ENCODE data around the gene POLRMT.

Gene POLRMT

DNA sequence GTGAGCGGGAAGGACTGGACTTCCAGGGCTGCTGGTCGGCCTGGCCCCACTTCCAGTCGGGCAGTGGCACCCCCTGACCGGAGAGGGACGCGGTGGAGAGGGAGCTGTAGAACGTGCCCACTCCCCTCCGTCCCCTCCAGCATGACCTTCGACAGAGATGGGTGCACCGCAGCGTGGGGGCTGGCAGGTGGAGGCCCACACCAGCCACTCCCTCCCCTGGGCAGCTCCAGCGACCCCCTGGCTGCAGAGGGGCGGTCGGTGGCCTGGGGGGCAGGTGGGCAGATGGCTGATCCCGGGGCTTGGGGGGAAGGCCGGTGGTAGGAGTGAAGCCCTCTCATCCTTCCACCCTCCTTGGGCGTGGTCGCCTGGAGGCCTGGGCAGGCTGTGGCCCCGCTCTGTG, 41.2 kb downstream of the POLRMT start:
- TF ChIP-seq, protein P1, sequence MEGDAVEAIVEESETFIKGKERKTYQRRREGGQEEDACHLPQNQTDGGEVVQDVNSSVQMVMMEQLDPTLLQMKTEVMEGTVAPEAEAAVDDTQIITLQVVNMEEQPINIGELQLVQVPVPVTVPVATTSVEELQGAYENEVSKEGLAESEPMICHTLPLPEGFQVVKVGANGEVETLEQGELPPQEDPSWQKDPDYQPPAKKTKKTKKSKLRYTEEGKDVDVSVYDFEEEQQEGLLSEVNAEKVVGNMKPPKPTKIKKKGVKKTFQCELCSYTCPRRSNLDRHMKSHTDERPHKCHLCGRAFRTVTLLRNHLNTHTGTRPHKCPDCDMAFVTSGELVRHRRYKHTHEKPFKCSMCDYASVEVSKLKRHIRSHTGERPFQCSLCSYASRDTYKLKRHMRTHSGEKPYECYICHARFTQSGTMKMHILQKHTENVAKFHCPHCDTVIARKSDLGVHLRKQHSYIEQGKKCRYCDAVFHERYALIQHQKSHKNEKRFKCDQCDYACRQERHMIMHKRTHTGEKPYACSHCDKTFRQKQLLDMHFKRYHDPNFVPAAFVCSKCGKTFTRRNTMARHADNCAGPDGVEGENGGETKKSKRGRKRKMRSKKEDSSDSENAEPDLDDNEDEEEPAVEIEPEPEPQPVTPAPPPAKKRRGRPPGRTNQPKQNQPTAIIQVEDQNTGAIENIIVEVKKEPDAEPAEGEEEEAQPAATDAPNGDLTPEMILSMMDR (IDR thresholded peaks at IDR 0.05; ENCODE audit: low read length, missing control alignments), result no peak
- no peak for DNase-seq (ENCODE audit: low read depth)
- H3K4me3 ChIP-seq (replicated peaks; ENCODE audit: low read depth, low read length), result no peak overlapping the region

DNA sequence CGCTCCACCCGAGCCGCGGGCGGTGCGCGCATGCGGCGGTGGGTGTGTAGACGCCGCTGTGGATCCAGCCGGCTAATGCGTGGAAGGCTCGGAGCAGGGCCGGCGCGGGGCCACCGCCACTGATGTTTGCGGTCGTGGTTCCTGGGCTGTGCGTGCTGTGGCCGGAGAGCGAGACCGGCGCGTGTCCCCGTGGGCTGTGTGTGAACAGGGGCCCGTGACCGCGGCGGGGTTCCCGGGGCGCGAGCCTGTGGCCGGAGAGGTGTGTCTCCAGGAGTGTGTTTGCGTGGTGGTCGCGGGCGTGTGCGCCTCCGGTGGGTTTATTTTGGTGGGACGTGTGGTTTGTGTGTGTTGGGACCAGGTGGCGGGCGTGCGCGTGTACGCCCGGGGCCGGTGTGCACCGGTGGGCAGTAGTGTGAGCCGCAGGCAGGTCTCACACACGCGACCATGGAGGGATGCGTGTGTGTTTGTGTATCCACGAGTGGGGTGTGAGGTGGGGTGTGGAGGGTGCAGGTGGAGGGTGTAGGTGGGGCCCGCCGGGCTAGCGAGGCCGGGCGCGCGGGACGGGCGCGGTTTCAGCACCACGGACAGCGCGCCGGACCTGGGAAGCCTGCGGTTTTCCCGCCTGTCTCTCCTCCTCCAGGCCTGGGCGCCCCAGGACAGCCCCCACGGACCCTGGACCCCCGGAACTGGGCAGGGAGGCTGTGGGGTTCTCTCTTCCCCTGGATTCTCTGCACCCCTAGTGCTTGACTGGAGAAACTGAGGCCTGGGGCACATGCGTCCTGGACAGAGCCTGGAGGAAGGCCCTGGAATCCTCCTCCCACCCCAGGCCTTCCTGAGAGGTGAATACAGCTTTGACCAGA, 42.0 kb downstream of the POLRMT start:
- no peak overlapping the region for H3K4me3 ChIP-seq (replicated peaks; ENCODE audit: low read depth, low read length)
- no peak for DNase-seq (ENCODE audit: low read depth)
- TF ChIP-seq, protein P1 (IDR thresholded peaks at IDR 0.05; ENCODE audit: low read length, missing control alignments), result no peak

DNA sequence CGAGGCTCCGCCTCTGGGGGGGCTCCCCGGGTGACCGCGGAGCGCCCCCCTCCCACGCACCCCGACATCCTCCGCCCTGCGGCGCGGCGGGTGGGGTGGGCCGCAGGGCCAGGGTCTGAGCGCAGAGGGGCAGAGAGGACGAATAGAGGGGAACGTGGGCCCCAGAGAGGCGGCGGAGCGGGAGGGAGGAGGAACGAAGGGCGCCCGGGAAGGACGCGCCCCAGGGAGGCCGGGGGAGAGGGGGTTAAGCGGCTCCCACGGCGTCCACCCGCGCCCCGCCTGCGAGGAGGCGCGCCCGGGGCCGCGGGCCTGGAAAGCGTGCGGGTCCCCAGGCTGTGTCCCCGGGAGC, 42.6 kb downstream of the POLRMT start:
- TF ChIP-seq, protein P1 (IDR thresholded peaks at IDR 0.05; ENCODE audit: low read length, missing control alignments), result no peak
- no peak for DNase-seq (ENCODE audit: low read depth)
- no peak overlapping the region for H3K4me3 ChIP-seq (replicated peaks; ENCODE audit: low read depth, low read length)

DNA sequence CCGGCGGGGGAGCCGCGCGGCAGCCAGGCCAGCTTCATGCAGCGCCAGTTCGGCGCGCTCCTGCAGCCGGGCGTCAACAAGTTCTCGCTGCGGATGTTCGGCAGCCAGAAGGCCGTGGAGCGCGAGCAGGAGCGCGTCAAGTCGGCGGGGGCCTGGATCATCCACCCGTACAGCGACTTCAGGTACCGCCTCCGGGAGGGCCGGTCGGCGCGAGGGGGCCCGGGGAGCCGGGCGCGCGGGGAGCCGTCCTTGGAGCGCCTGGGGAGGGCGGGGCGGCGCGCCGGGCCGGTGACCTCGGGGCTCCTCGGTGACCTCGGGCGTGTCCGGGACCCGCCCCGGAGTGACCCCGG, 43.0 kb downstream of the POLRMT start:
- TF ChIP-seq, protein P1 (IDR thresholded peaks at IDR 0.05; ENCODE audit: low read length, missing control alignments), result no peak
- H3K4me3 ChIP-seq (replicated peaks; ENCODE audit: low read depth, low read length), result no peak overlapping the region
- peak; percentile 42 for DNase-seq (ENCODE audit: low read depth)

DNA sequence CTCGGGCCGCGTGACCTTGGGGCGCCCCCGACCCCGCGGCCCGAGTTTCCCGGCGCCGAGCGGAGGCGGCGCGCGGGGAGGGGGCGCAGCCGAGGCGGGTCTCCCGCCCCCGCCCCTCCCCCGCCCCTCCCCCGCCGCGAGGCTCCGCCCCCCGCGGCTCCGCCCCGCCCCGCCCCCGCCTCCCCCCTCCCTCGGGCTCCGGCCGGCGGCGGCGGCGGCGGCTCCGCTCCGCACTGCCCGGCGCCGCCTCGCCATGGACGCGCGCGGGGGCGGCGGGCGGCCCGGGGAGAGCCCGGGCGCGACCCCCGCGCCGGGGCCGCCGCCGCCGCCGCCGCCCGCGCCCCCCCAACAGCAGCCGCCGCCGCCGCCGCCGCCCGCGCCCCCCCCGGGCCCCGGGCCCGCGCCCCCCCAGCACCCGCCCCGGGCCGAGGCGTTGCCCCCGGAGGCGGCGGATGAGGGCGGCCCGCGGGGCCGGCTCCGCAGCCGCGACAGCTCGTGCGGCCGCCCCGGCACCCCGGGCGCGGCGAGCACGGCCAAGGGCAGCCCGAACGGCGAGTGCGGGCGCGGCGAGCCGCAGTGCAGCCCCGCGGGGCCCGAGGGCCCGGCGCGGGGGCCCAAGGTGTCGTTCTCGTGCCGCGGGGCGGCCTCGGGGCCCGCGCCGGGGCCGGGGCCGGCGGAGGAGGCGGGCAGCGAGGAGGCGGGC, 43.5 kb downstream of the POLRMT start, which contains the start of gene HCN2:
TSS of gene HCN2 (plus strand) at position 189 of the 703 bp plus-strand sequence. CDS start at position 254, 65 bp downstream.
- no peak for DNase-seq (ENCODE audit: low read depth)
- no peak within 1 kb of the TSS for H3K4me3 ChIP-seq (replicated peaks; ENCODE audit: low read depth, low read length)
- TF ChIP-seq, protein P1 (IDR thresholded peaks at IDR 0.05; ENCODE audit: low read length, missing control alignments), result no peak

DNA sequence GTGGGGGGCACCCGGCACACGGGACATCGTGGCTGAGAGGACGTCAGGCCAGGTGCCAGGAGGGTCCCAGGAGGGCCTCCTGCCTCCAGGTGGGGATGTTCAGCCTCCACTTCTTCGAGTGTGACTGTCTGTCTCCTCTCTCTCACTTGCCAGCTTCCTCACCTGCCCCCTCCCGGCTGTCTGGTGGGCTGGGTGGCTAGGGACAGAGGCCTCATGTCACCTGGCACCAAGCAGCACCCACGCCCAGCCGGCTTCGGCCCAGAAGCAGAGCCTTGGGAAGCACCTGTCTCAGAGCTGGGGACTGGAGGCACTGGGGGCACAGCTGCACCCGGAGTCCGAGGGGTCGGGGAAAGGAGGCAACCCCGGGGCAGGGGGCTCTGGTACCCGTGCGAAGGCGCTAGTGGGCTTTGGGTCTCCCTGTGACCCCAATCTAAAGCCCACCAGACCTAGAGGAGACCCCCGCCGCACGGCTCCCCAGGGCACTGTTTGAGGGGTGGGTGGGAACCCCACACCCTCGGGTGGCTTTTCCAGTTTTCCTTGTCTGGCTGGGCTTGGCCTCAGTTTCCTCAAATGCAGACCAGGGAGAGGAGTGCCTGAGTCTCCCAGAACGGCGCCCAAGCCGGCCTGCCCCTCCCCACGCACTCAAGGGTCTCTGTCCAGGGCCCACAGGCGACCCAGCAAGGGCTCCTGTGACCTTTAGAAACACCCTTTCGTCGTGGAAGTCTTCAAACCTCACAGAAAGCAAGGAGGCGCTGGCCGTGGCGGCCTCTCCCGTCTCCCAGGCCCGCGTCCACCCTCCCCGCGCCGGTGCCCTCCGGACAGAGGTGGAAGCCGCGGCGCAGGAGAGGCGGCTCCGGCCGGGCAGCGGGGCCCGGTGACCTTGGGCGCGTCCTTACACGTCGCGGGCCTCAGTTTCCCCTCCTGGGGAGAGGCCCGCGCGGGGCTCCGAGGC, 44.3 kb downstream of the POLRMT start:
- H3K4me3 ChIP-seq (replicated peaks; ENCODE audit: low read depth, low read length), result no peak overlapping the region
- DNase-seq (ENCODE audit: low read depth), result no peak
- TF ChIP-seq, protein P1 (IDR thresholded peaks at IDR 0.05; ENCODE audit: low read length, missing control alignments), result no peak
